Neuronal stem cell (in vitro differentiated cells): ENCODE data around the gene ANKRD18A. TPM values are rescaled to one million over a fixed set of nuclear protein-coding genes. Genes with fewer than 3 reads are reported as not detected.

Experiments used
- DNase-seq: peaks from one replicate; pipeline ENCODE4 v3.0.0-alpha.2; 2013; ENCODE audit warnings: low spot score
- H2AFZ ChIP-seq: one replicate; pipeline ENCODE4 v1.6.1; 2013; ENCODE audit warnings: mild to moderate bottlenecking, low read length, inconsistent platforms
- H2AK5ac ChIP-seq: 2 replicates; pipeline ENCODE4 v1.6.1; 2013; ENCODE audit warnings: low read depth, mild to moderate bottlenecking, inconsistent platforms, low read length, moderate library complexity, mixed read lengths
- H2BK120ac ChIP-seq: 2 replicates; pipeline ENCODE4 v1.6.1; 2013; ENCODE audit warnings: low read depth, mild to moderate bottlenecking, inconsistent platforms, low read length, moderate library complexity, mixed read lengths
- H2BK12ac ChIP-seq: one replicate; pipeline ENCODE4 v1.6.1; 2013; ENCODE audit warnings: low read length, inconsistent platforms
- H2BK15ac ChIP-seq: 2 replicates; pipeline ENCODE4 v1.6.1; 2013; ENCODE audit warnings: mild to moderate bottlenecking, low read length, inconsistent platforms, mixed read lengths
- H2BK5ac ChIP-seq: one replicate; pipeline ENCODE4 v1.6.1; 2013; ENCODE audit warnings: inconsistent platforms, mild to moderate bottlenecking, low read length, moderate library complexity
- H3K14ac ChIP-seq: one replicate; pipeline ENCODE4 v1.6.1; 2013; ENCODE audit warnings: low read length, inconsistent platforms
- H3K18ac ChIP-seq: 2 replicates; pipeline ENCODE4 v1.6.1; 2013; ENCODE audit warnings: low read length, inconsistent platforms
- H3K23ac ChIP-seq: 2 replicates; pipeline ENCODE4 v1.6.1; 2013; ENCODE audit warnings: low read depth, mild to moderate bottlenecking, mixed read lengths, low read length, inconsistent platforms; ENCODE audit not compliant: poor library complexity
- H3K27ac ChIP-seq: replicated peaks from 3 replicates; pipeline ENCODE4 v1.5.1; 2013; ENCODE audit warnings: low read length, inconsistent platforms
- H3K27me3 ChIP-seq, 3 experiments: 2 replicates each; pipeline ENCODE4 v1.6.1; 2013; ENCODE audit warnings: low read length in 3 of 3, mild to moderate bottlenecking in 2 of 3, inconsistent platforms in 1 of 3, low read depth in 1 of 3, mixed read lengths in 1 of 3, moderate library complexity in 1 of 3; ENCODE audit not compliant: control insufficient read depth in 3 of 3, insufficient read depth in 3 of 3
- H3K36me3 ChIP-seq, 2 donors: replicated peaks in 1 of 2; 2 replicates each; pipeline ENCODE4 v1.6.1; 2013; ENCODE audit warnings: low read length in 2 of 2; ENCODE audit not compliant: control insufficient read depth in 2 of 2, insufficient read depth in 2 of 2
- H3K4ac ChIP-seq: 2 replicates; pipeline ENCODE4 v1.6.1; 2013; ENCODE audit warnings: inconsistent platforms, mild to moderate bottlenecking, low read length, moderate library complexity
- H3K4me1 ChIP-seq, 2 donors: 1 replicate in 1 of 2; 2 replicates in 1 of 2; pipeline ENCODE4 v1.6.1; 2013; ENCODE audit warnings: low read length in 2 of 2, low read depth in 1 of 2; ENCODE audit not compliant: control insufficient read depth in 2 of 2, insufficient read depth in 1 of 2
- H3K4me2 ChIP-seq: one replicate; pipeline ENCODE4 v1.6.1; 2013; ENCODE audit warnings: mild to moderate bottlenecking, low read length, inconsistent platforms; ENCODE audit not compliant: insufficient read depth, poor library complexity, severe bottlenecking
- H3K4me3 ChIP-seq, 2 donors: 2 replicates each; pipeline ENCODE4 v1.5.1; 2013; ENCODE audit warnings: low read length in 2 of 2, mild to moderate bottlenecking in 2 of 2, inconsistent platforms in 1 of 2, moderate library complexity in 1 of 2
- H3K79me1 ChIP-seq: one replicate; pipeline ENCODE4 v1.6.1; 2013; ENCODE audit warnings: low read depth, mild to moderate bottlenecking, inconsistent platforms, low read length, moderate library complexity
- H3K9ac ChIP-seq: one replicate; pipeline ENCODE4 v1.6.1; 2013; ENCODE audit warnings: mild to moderate bottlenecking, low read depth, low read length, inconsistent platforms; ENCODE audit not compliant: poor library complexity
- H3K9me3 ChIP-seq, 2 donors: replicated peaks in 1 of 2; 2 replicates each; pipeline versions ENCODE3 to v1.6.1; 2013; ENCODE audit warnings: low read length in 2 of 2, mild to moderate bottlenecking in 2 of 2, inconsistent platforms in 1 of 2, low read depth in 1 of 2, mixed read lengths in 1 of 2, moderate library complexity in 1 of 2; ENCODE audit not compliant: control insufficient read depth in 2 of 2, insufficient read depth in 1 of 2
- H4K8ac ChIP-seq: one replicate; pipeline ENCODE4 v1.6.1; 2013; ENCODE audit warnings: low read depth, mild to moderate bottlenecking, inconsistent platforms, low read length, moderate library complexity
- H4K91ac ChIP-seq: one replicate; pipeline ENCODE4 v1.6.1; 2013; ENCODE audit warnings: low read length, low read depth, mild to moderate bottlenecking, inconsistent platforms; ENCODE audit not compliant: poor library complexity
- WGBS, 2 donors: extraction: QIAGEN DNeasy Blood & Tissue Kit; methylation state at CpG; one replicate each; pipeline ENCODE4 v1.1.7; 2013; ENCODE audit warnings: missing lambda C conversion rate in 2 of 2, mixed read lengths in 1 of 2; ENCODE audit not compliant: insufficient read length in 2 of 2, insufficient replicate concordance in 1 of 2; ENCODE audit errors: extremely low coverage in 2 of 2; 5-methylcytosine and 5-hydroxymethylcytosine counted together
- polyA plus RNA-seq, 2 experiments: library from polyadenylated mRNA; stranded (reverse); fragments of 200-250 nt; gene quantifications; one replicate each; pipeline ENCODE4 v1.2.3, GENCODE V29; 2013

ANKRD18A gene
- 5.3 TPM for polyA plus RNA-seq (2013, experiment 1 of 2)
- polyA plus RNA-seq (2013, experiment 2 of 2): 6.8 TPM

- no CpG with 5 or more reads among the region's 76 CpGs for WGBS, 2 donors
- peak within 1 kb of the TSS; percentile 73 for H3K23ac ChIP-seq
- peak within 1 kb of the TSS; percentile 82 for H3K14ac ChIP-seq
- no peaks in the 10 kb centered on the region for H3K36me3 ChIP-seq
- H3K4ac ChIP-seq: no peak within 1 kb of the TSS
- no peak within 1 kb of the TSS for H2AK5ac ChIP-seq
- H2BK15ac ChIP-seq: peak within 1 kb of the TSS; percentile 58
- H2BK12ac ChIP-seq: peak within 1 kb of the TSS; percentile 73
- H3K4me2 ChIP-seq: peak within 1 kb of the TSS; percentile 93
- peak within 1 kb of the TSS; percentile 43 for H4K8ac ChIP-seq
- DNase-seq: peak; percentile 85
- peak within 1 kb of the TSS; percentile 60 to 80 for H3K4me3 ChIP-seq
- H3K79me1 ChIP-seq: no peaks in the 10 kb centered on the region
- peaks cover 0 to 6% of the 10 kb centered on the region in 2 donors for H3K4me1 ChIP-seq
- no peak within 1 kb of the TSS for H3K27ac ChIP-seq
- peak within 1 kb of the TSS; percentile 92 for H3K9ac ChIP-seq
- no peak within 1 kb of the TSS for H4K91ac ChIP-seq
- H3K18ac ChIP-seq: peak within 1 kb of the TSS; percentile 96
- H2BK5ac ChIP-seq: no peak within 1 kb of the TSS
- H2AFZ ChIP-seq: peak within 1 kb of the TSS; percentile 99
- H3K9me3 ChIP-seq: peaks cover 0 to 14% of the 10 kb centered on the region in 2 donors
- peaks cover 6 to 25% (median 20%) of the 10 kb centered on the region in 3 experiments for H3K27me3 ChIP-seq
- H2BK120ac ChIP-seq: no peak within 1 kb of the TSS
Observed at GRCh38 chr9:38620483-38621433, at the start of gene ANKRD18A. Gene ANKRD18A (minus strand): TSS chr9:38620596. CDS start chr9:38620285, 311 bp downstream.

- no peak overlapping the region for H2BK12ac ChIP-seq
- no peak overlapping the region for H2AFZ ChIP-seq
- H2BK5ac ChIP-seq: no peak overlapping the region
- H3K79me1 ChIP-seq: no peaks in the 10 kb centered on the region
- H3K18ac ChIP-seq: peak overlapping the region; percentile 89
- no peak overlapping the region for H3K4me3 ChIP-seq
- no peak overlapping the region for H2BK120ac ChIP-seq
- no peak overlapping the region for H2BK15ac ChIP-seq
- no peak overlapping the region for H3K9ac ChIP-seq
- no peaks in the 10 kb centered on the region for H3K27me3 ChIP-seq
- no peak overlapping the region for H4K91ac ChIP-seq
- H3K23ac ChIP-seq: no peak overlapping the region
- no peaks in the 10 kb centered on the region for H3K36me3 ChIP-seq
- no peak overlapping the region for H4K8ac ChIP-seq
- no CpG with 5 or more reads among the region's 10 CpGs for WGBS, 2 donors
- no peak overlapping the region for H2AK5ac ChIP-seq
- peaks cover 0 to 4% of the 10 kb centered on the region in 2 donors for H3K9me3 ChIP-seq
- no peak overlapping the region for H3K4ac ChIP-seq
- H3K14ac ChIP-seq: no peak overlapping the region
- no peak for DNase-seq
- no peak overlapping the region for H3K4me2 ChIP-seq
- peaks cover 2% of the 10 kb centered on the region in 2 donors for H3K4me1 ChIP-seq
- H3K27ac ChIP-seq: no peak overlapping the region
Observed at GRCh38 chr9:38668791-38669466, 48.5 kb upstream of the ANKRD18A start.

- WGBS, 2 donors: no CpG with 5 or more reads among the region's 8 CpGs
Observed at GRCh38 chr9:38662763-38663593, 42.6 kb upstream of the ANKRD18A start.

More at GRCh38 chr9:38662763-38663593, 42.6 kb upstream of the ANKRD18A start:
- no peak for DNase-seq
- Histone ChIP-seq H4K91ac (no peak overlapping the region), H3K9me3 (peaks cover 0 to 4% of the 10 kb centered on the region in 2 donors), H3K79me1 (no peaks in the 10 kb centered on the region), H3K18ac (no peak overlapping the region), H3K4ac (no peak overlapping the region), H3K27ac (no peak overlapping the region), H2AFZ (no peak overlapping the region), H3K4me1 (no peaks in the 10 kb centered on the region), H3K9ac (no peak overlapping the region), H2BK12ac (no peak overlapping the region), H2BK120ac (no peak overlapping the region), H2BK5ac (no peak overlapping the region), H3K27me3 (no peaks in the 10 kb centered on the region), H3K23ac (no peak overlapping the region), H3K4me2 (no peak overlapping the region), H2AK5ac (no peak overlapping the region), H3K14ac (no peak overlapping the region), H3K4me3 (no peak overlapping the region), H2BK15ac (no peak overlapping the region), H4K8ac (peak overlapping the region; percentile 43), H3K36me3 (no peaks in the 10 kb centered on the region)
